ENCODE results near the gene NEURL1B. TPM values are rescaled to one million over a fixed set of nuclear protein-coding genes. Genes with fewer than 3 reads are reported as not detected.
"Not testable (repeated sequence)": the region's sequence is repeated elsewhere in the genome, so short reads cannot be mapped to it uniquely, and the experiment has no call there.

The NEURL1B gene
- total RNA-seq, 1 donor from 2014 or later = 11.7 TPM

DNA sequence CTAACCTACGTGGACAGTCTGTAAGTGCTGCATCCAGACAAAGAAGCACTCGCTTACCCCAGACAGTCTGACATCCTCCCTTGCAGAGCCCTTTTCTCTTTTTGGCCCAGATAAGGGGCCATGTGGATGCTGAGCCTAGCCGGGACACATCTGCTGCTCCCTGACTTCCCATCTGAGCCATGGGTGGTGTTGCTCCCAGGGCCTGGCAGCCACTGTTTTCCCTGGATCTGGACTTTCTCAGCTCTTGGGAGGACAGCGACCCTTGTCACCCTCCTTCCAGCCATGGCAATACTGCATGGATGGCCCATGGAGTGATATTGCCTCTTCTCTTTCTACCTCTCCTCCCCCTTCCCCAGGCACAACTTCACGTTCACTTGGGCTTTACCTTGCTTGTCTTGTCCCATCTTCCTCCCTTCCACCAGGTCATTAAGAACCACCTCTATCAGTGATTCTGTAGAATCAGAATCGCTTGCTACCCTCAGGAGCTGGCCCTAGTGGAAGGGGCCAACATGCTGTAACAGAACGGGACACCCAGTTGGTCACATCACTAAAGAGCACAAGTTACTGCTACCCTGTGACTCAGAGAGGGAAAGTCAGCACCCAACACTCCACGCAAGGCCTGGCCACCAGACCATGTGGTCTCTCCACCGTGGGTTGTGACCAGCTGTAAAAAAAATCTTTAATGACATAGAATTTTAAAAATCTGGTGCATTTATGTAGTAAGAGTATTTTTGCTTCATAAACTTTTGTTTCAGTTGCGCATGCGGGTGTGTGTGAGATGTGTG lies 4.4 kb downstream of the NEURL1B start:
- Mint-ChIP-seq H3K4me1 (peaks cover 15% of the 10 kb centered on the region), H3K27me3 (ENCODE audit: low read depth) (peaks cover 19% of the 10 kb centered on the region), H3K4me3 (no peak overlapping the region), H3K27ac (no peak overlapping the region), H3K9me3 (no peaks in the 10 kb centered on the region), H3K36me3 (peaks cover 5% of the 10 kb centered on the region)
- DNase-seq (ENCODE audit: low spot score in 2 of 2, unreplicated experiment in 2 of 2) = no peak
- TF ChIP-seq, protein P1, sequence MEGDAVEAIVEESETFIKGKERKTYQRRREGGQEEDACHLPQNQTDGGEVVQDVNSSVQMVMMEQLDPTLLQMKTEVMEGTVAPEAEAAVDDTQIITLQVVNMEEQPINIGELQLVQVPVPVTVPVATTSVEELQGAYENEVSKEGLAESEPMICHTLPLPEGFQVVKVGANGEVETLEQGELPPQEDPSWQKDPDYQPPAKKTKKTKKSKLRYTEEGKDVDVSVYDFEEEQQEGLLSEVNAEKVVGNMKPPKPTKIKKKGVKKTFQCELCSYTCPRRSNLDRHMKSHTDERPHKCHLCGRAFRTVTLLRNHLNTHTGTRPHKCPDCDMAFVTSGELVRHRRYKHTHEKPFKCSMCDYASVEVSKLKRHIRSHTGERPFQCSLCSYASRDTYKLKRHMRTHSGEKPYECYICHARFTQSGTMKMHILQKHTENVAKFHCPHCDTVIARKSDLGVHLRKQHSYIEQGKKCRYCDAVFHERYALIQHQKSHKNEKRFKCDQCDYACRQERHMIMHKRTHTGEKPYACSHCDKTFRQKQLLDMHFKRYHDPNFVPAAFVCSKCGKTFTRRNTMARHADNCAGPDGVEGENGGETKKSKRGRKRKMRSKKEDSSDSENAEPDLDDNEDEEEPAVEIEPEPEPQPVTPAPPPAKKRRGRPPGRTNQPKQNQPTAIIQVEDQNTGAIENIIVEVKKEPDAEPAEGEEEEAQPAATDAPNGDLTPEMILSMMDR (IDR thresholded peaks at IDR 0.05; ENCODE audit: unreplicated experiment) = no peak

DNA sequence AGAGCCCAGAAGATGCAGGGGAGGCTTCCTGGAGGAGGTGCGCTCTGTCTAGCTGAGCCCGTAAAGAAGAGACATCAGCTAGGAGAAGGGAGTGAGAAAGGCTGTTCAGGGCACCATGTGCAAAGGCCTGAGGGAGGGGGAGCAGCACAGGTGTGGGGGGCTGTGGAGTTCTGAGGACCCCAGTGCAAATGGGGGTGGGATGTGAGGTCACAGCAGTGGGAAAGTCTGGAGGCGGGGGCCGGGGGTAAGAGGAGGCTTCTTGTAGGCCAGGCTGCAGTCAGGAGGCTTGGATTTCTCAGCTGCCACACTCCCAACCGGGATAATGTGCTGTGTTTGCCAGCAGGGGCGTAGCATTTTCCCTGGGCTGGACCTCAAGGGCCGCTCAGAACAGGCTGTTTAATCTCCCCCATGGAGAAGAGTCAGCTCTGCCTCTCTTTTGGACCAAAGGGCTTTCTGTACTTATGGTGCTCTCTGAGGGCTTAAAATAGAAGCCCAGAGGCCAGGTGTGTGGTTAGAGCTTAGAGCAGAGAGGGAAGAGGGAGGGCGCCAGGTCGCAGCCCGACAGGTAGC lies 5.7 kb downstream of the NEURL1B start:
- TF ChIP-seq, protein P1 (IDR thresholded peaks at IDR 0.05; ENCODE audit: unreplicated experiment) = no peak
- no peak overlapping the region for H3K27ac Mint-ChIP-seq

DNA sequence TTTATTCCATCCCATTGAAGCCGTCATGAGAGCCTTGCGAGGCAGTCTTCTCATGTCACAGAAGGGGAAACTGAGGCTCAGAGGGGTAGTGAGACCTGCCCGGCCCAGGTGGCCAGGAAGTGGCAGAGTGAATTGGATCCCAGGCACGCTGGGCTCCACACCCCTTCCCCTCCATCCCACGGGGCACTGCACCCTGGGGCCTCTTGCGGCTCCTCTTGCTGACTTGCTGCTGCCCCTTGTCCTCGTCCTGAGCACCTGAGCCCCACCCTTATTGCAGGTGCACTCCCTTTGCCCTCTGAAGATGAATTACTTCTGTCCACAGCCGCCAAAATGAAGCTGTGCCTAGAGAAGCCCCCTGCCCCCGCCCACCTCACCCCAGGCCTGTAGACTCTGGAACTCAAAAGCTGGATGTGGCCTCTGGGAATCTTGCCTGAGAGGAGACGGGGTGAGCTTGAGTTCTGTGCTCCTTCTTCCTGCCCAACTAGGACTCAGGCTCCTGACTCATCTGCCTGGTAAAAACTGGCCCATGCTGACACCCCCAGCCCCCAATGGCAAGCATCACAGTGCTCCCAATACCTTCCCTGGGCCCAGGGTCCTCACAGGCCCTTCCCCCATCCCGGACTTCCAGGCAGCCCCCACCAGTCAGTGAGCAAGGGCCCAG lies 6.4 kb downstream of the NEURL1B start:
- no peak for DNase-seq (ENCODE audit: low spot score in 2 of 2, unreplicated experiment in 2 of 2)
- H3K36me3 Mint-ChIP-seq = peaks cover 5% of the 10 kb centered on the region
- peaks cover 14% of the 10 kb centered on the region for H3K27me3 Mint-ChIP-seq (ENCODE audit: low read depth)
- H3K27ac Mint-ChIP-seq = no peak overlapping the region
- H3K4me1 Mint-ChIP-seq = peaks cover 13% of the 10 kb centered on the region
- H3K9me3 Mint-ChIP-seq = no peaks in the 10 kb centered on the region
- no peak overlapping the region for H3K4me3 Mint-ChIP-seq
- TF ChIP-seq, protein P1 (IDR thresholded peaks at IDR 0.05; ENCODE audit: unreplicated experiment) = no peak

More for the DNA sequence above, 5.7 kb downstream of the NEURL1B start:
- Mint-ChIP-seq H3K4me3 (no peak overlapping the region), H3K27me3 (ENCODE audit: low read depth) (peaks cover 18% of the 10 kb centered on the region), H3K9me3 (no peaks in the 10 kb centered on the region), H3K36me3 (peaks cover 5% of the 10 kb centered on the region), H3K4me1 (peaks cover 13% of the 10 kb centered on the region)
- DNase-seq (ENCODE audit: low spot score in 2 of 2, unreplicated experiment in 2 of 2) = no peak

DNA sequence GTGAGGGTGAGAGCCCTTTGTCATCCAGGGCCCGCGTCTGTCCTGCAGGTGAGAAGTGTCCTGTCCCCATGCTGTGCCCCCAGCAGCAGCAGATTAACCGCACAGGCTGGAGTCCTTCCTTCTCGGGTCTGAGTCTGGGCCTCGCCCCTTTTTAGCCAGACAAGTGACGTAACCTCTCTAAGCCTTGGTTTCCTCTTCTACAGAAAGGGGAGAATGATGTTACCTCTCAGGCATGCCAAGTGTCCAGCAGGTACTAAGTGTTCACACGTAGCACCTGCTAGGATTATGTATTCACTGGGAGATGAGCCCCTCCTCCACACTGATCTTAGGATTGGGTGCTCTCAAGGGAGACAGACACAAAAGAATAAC lies 6.9 kb downstream of the NEURL1B start:
- H3K9me3 Mint-ChIP-seq = no peaks in the 10 kb centered on the region
- peak overlapping the region; percentile 8 for H3K27ac Mint-ChIP-seq
- TF ChIP-seq, protein P1 (IDR thresholded peaks at IDR 0.05; ENCODE audit: unreplicated experiment) = no peak
- H3K36me3 Mint-ChIP-seq = peaks cover 5% of the 10 kb centered on the region
- H3K4me3 Mint-ChIP-seq = no peak overlapping the region
- peaks cover 13% of the 10 kb centered on the region for H3K4me1 Mint-ChIP-seq
- no peak for DNase-seq (ENCODE audit: low spot score in 2 of 2, unreplicated experiment in 2 of 2)
- peaks cover 10% of the 10 kb centered on the region for H3K27me3 Mint-ChIP-seq (ENCODE audit: low read depth)

DNA sequence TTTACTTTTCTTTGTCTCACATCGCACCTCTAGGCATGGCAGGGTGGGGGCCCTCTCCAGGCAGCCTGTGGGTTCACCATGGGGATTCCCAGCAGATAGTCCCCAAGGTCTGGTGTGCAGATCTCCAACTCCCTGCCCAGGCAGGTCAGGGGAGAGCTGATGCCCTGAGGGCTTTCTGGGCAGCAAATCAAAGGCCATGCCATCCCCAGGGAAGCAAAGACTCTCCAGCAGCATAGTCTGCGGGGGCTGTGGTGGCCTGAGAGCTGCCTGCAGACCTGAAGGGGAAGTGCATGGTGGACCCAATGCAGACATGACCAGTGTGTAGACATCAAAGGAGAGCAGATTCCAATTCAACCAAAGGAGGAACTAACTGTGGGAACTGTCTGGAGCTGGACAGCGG lies 7.7 kb downstream of the NEURL1B start:
- Mint-ChIP-seq H3K9me3 (no peaks in the 10 kb centered on the region), H3K4me3 (no peak overlapping the region), H3K27me3 (ENCODE audit: low read depth) (peaks cover 3% of the 10 kb centered on the region), H3K4me1 (peaks cover 14% of the 10 kb centered on the region), H3K27ac (no peak overlapping the region), H3K36me3 (peaks cover 5% of the 10 kb centered on the region)
- DNase-seq (ENCODE audit: low spot score in 2 of 2, unreplicated experiment in 2 of 2) = no peak
- TF ChIP-seq, protein P1 (IDR thresholded peaks at IDR 0.05; ENCODE audit: unreplicated experiment) = no peak

DNA sequence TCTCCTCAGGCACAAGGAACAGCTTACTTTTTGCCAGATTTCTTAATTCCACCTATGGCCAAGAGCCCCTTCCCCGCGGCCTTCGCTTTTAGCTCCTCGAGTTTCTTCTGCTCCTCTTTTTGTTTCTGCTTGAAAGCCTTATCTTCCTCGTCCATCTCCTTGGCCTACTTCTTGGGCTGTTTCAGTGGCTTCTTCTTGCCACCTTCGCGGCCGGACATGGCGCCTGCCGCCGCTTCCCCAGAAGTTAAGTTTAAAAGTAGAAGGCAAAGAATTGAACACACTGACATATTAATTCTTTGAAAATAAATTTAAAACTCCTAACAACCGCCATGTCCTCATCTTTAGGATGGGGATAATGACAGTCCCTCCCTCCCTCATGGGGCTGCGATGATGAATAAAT lies 15.4 kb downstream of the NEURL1B start:
- H3K27me3 Mint-ChIP-seq (ENCODE audit: low read depth); H3K9me3 Mint-ChIP-seq; H3K36me3 Mint-ChIP-seq; H3K27ac Mint-ChIP-seq; DNase-seq (ENCODE audit: low spot score in 2 of 2, unreplicated experiment in 2 of 2); H3K4me3 Mint-ChIP-seq: not testable (repeated sequence)
- H3K4me1 Mint-ChIP-seq = peaks cover 29% of the 10 kb centered on the region

DNA sequence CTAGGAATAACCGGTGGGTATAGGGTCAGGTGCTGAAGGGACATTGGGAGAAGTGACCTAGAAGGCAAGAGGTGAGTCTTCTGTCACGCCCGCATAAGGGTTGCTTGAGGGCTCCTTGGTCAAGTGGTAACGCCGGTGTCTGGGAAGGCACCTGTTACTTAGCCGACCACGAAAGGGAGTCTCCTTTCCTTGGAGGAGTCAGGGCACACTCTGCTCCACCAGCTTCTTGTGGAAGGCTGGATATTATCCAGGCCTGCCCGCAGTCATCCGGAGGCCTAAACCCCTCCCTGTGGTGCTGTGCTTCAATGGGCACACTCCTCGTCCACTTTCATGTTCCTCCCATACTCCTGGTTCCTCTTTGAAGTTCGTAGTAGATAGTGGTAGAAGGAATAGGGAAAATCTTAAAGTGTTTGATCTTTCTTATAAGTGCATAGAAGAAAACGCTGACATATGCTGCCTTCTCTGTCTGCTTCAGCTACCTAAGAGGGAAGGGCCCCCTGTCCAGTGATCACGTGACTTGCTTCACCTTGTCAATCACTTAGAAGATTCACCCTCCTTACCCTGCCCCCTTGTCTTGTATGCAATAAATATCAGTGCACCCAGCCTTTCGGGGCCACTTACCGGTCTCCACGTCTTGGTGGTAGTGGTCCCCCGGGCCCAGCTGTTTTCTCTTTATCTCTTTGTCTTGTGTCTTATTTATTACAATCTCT lies 16.6 kb downstream of the NEURL1B start:
- DNase-seq (ENCODE audit: low spot score in 2 of 2, unreplicated experiment in 2 of 2); H3K27me3 Mint-ChIP-seq (ENCODE audit: low read depth); H3K36me3 Mint-ChIP-seq; H3K9me3 Mint-ChIP-seq; H3K4me3 Mint-ChIP-seq: not testable (repeated sequence)
- H3K27ac Mint-ChIP-seq = peak overlapping the region; percentile 83
- H3K4me1 Mint-ChIP-seq = peaks cover 29% of the 10 kb centered on the region
